Neuronal stem cell (in vitro differentiated cells): ENCODE measurements around the gene REST.
A peak's percentile ranks its signal among the peaks of the same experiment; 100 is the strongest.
"Not testable (repeated sequence)": the region's sequence is repeated elsewhere in the genome, so short reads cannot be mapped to it uniquely, and the experiment has no call there.

ENCODE experiments used
- DNase-seq: peaks from one replicate; pipeline ENCODE4 v3.0.0-alpha.2; 2013; ENCODE audit warnings: low spot score
- H2AFZ ChIP-seq: one replicate; pipeline ENCODE4 v1.6.1; 2013; ENCODE audit warnings: mild to moderate bottlenecking, low read length, inconsistent platforms
- H2AK5ac ChIP-seq: 2 replicates; pipeline ENCODE4 v1.6.1; 2013; ENCODE audit warnings: low read depth, mild to moderate bottlenecking, inconsistent platforms, low read length, moderate library complexity, mixed read lengths
- H2BK120ac ChIP-seq: 2 replicates; pipeline ENCODE4 v1.6.1; 2013; ENCODE audit warnings: low read depth, mild to moderate bottlenecking, inconsistent platforms, low read length, moderate library complexity, mixed read lengths
- H2BK12ac ChIP-seq: one replicate; pipeline ENCODE4 v1.6.1; 2013; ENCODE audit warnings: low read length, inconsistent platforms
- H2BK15ac ChIP-seq: 2 replicates; pipeline ENCODE4 v1.6.1; 2013; ENCODE audit warnings: mild to moderate bottlenecking, low read length, inconsistent platforms, mixed read lengths
- H2BK5ac ChIP-seq: one replicate; pipeline ENCODE4 v1.6.1; 2013; ENCODE audit warnings: inconsistent platforms, mild to moderate bottlenecking, low read length, moderate library complexity
- H3K14ac ChIP-seq: one replicate; pipeline ENCODE4 v1.6.1; 2013; ENCODE audit warnings: low read length, inconsistent platforms
- H3K18ac ChIP-seq: 2 replicates; pipeline ENCODE4 v1.6.1; 2013; ENCODE audit warnings: low read length, inconsistent platforms
- H3K23ac ChIP-seq: 2 replicates; pipeline ENCODE4 v1.6.1; 2013; ENCODE audit warnings: low read depth, mild to moderate bottlenecking, mixed read lengths, low read length, inconsistent platforms; ENCODE audit not compliant: poor library complexity
- H3K27ac ChIP-seq: replicated peaks from 3 replicates; pipeline ENCODE4 v1.5.1; 2013; ENCODE audit warnings: low read length, inconsistent platforms
- H3K27me3 ChIP-seq, 3 experiments: 2 replicates each; pipeline ENCODE4 v1.6.1; 2013; ENCODE audit warnings: low read length in 3 of 3, mild to moderate bottlenecking in 2 of 3, inconsistent platforms in 1 of 3, low read depth in 1 of 3, mixed read lengths in 1 of 3, moderate library complexity in 1 of 3; ENCODE audit not compliant: control insufficient read depth in 3 of 3, insufficient read depth in 3 of 3
- H3K36me3 ChIP-seq, 2 donors: replicated peaks in 1 of 2; 2 replicates each; pipeline ENCODE4 v1.6.1; 2013; ENCODE audit warnings: low read length in 2 of 2; ENCODE audit not compliant: control insufficient read depth in 2 of 2, insufficient read depth in 2 of 2
- H3K4ac ChIP-seq: 2 replicates; pipeline ENCODE4 v1.6.1; 2013; ENCODE audit warnings: inconsistent platforms, mild to moderate bottlenecking, low read length, moderate library complexity
- H3K4me1 ChIP-seq, 2 donors: 1 replicate in 1 of 2; 2 replicates in 1 of 2; pipeline ENCODE4 v1.6.1; 2013; ENCODE audit warnings: low read length in 2 of 2, low read depth in 1 of 2; ENCODE audit not compliant: control insufficient read depth in 2 of 2, insufficient read depth in 1 of 2
- H3K4me2 ChIP-seq: one replicate; pipeline ENCODE4 v1.6.1; 2013; ENCODE audit warnings: mild to moderate bottlenecking, low read length, inconsistent platforms; ENCODE audit not compliant: insufficient read depth, poor library complexity, severe bottlenecking
- H3K4me3 ChIP-seq, 2 donors: 2 replicates each; pipeline ENCODE4 v1.5.1; 2013; ENCODE audit warnings: low read length in 2 of 2, mild to moderate bottlenecking in 2 of 2, inconsistent platforms in 1 of 2, moderate library complexity in 1 of 2
- H3K79me1 ChIP-seq: one replicate; pipeline ENCODE4 v1.6.1; 2013; ENCODE audit warnings: low read depth, mild to moderate bottlenecking, inconsistent platforms, low read length, moderate library complexity
- H3K9ac ChIP-seq: one replicate; pipeline ENCODE4 v1.6.1; 2013; ENCODE audit warnings: mild to moderate bottlenecking, low read depth, low read length, inconsistent platforms; ENCODE audit not compliant: poor library complexity
- H3K9me3 ChIP-seq, 2 donors: replicated peaks in 1 of 2; 2 replicates each; pipeline versions ENCODE3 to v1.6.1; 2013; ENCODE audit warnings: low read length in 2 of 2, mild to moderate bottlenecking in 2 of 2, inconsistent platforms in 1 of 2, low read depth in 1 of 2, mixed read lengths in 1 of 2, moderate library complexity in 1 of 2; ENCODE audit not compliant: control insufficient read depth in 2 of 2, insufficient read depth in 1 of 2
- H4K8ac ChIP-seq: one replicate; pipeline ENCODE4 v1.6.1; 2013; ENCODE audit warnings: low read depth, mild to moderate bottlenecking, inconsistent platforms, low read length, moderate library complexity
- H4K91ac ChIP-seq: one replicate; pipeline ENCODE4 v1.6.1; 2013; ENCODE audit warnings: low read length, low read depth, mild to moderate bottlenecking, inconsistent platforms; ENCODE audit not compliant: poor library complexity
- WGBS, 2 donors: extraction: QIAGEN DNeasy Blood & Tissue Kit; methylation state at CpG; one replicate each; pipeline ENCODE4 v1.1.7; 2013; ENCODE audit warnings: missing lambda C conversion rate in 2 of 2, mixed read lengths in 1 of 2; ENCODE audit not compliant: insufficient read length in 2 of 2, insufficient replicate concordance in 1 of 2; ENCODE audit errors: extremely low coverage in 2 of 2; 5-methylcytosine and 5-hydroxymethylcytosine counted together

REST gene

GRCh38 chr4:56914336-56914735, 6.6 kb downstream of the REST start:
- H3K27ac ChIP-seq: no peak overlapping the region
- H3K4me2 ChIP-seq: no peak overlapping the region
- H3K9me3 ChIP-seq: no peaks in the 10 kb centered on the region
- H2AFZ ChIP-seq: no peak overlapping the region
- H3K27me3 ChIP-seq: no peaks in the 10 kb centered on the region
- no peak overlapping the region for H2BK12ac ChIP-seq
- DNase-seq: no peak
- H3K23ac ChIP-seq: no peak overlapping the region
- H3K9ac ChIP-seq: no peak overlapping the region
- no peak overlapping the region for H3K14ac ChIP-seq
- no peak overlapping the region for H4K8ac ChIP-seq
- no peak overlapping the region for H3K18ac ChIP-seq
- peaks cover 9 to 10% of the 10 kb centered on the region in 2 donors for H3K4me1 ChIP-seq
- WGBS, 2 donors: no CpG with 5 or more reads among the region's 3 CpGs
- H3K4ac ChIP-seq: no peak overlapping the region
- H3K36me3 ChIP-seq: peaks cover 4 to 82% of the 10 kb centered on the region in 2 donors
- no peak overlapping the region for H2BK5ac ChIP-seq
- H2AK5ac ChIP-seq: no peak overlapping the region
- H3K4me3 ChIP-seq: no peak overlapping the region
- no peak overlapping the region for H4K91ac ChIP-seq
- no peak overlapping the region for H2BK120ac ChIP-seq
- no peak overlapping the region for H2BK15ac ChIP-seq
- peaks cover 4% of the 10 kb centered on the region for H3K79me1 ChIP-seq

GRCh38 chr4:56914977-56915376, 7.3 kb downstream of the REST start:
- H2BK120ac ChIP-seq, H4K91ac ChIP-seq: not testable (repeated sequence)
- no CpG with 5 or more reads among the region's 12 CpGs for WGBS, 2 donors

DNA sequence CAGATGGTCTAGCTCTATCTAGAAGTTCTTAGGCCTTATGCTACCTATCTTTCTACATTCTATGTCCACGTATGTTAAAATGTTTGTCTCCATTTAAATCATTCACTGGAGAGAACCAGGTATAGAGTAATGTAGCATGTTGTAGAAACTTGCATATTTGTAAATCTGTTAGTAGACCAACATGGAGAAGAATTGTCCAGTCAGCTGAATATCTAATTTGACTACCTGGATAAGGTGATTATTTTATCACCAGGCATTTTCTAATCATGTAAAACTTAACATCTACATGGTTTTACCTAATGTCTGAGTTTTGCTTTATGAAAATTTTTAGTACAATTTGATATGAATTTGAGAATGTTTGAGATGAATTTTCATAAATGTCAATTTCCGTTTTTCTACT, 19.5 kb downstream of the REST start:
- no peaks in the 10 kb centered on the region for H3K4me1 ChIP-seq
- H2BK15ac ChIP-seq: no peak overlapping the region
- peaks cover 19 to 93% of the 10 kb centered on the region in 2 donors for H3K36me3 ChIP-seq
- H2AFZ ChIP-seq: no peak overlapping the region
- no peaks in the 10 kb centered on the region for H3K27me3 ChIP-seq
- H3K27ac ChIP-seq: no peak overlapping the region
- H2BK120ac ChIP-seq: no peak overlapping the region
- no peak overlapping the region for H4K91ac ChIP-seq
- no peak overlapping the region for H3K18ac ChIP-seq
- H3K9ac ChIP-seq: no peak overlapping the region
- no peak overlapping the region for H3K14ac ChIP-seq
- no peak overlapping the region for H3K4me3 ChIP-seq
- no peak overlapping the region for H3K23ac ChIP-seq
- no peak overlapping the region for H3K4me2 ChIP-seq
- no peak overlapping the region for H2BK12ac ChIP-seq
- H3K79me1 ChIP-seq: peaks cover 2% of the 10 kb centered on the region
- DNase-seq: no peak
- no peak overlapping the region for H2AK5ac ChIP-seq
- H2BK5ac ChIP-seq: no peak overlapping the region
- no peaks in the 10 kb centered on the region for H3K9me3 ChIP-seq
- no CpG with 5 or more reads among the region's 2 CpGs for WGBS, 2 donors
- H4K8ac ChIP-seq: no peak overlapping the region
- no peak overlapping the region for H3K4ac ChIP-seq

More at GRCh38 chr4:56914977-56915376, 7.3 kb downstream of the REST start:
- H4K8ac ChIP-seq, H3K18ac ChIP-seq, H2BK15ac ChIP-seq, H2BK5ac ChIP-seq, H3K9ac ChIP-seq, H3K9me3 ChIP-seq, H3K4me3 ChIP-seq, H3K4me1 ChIP-seq, DNase-seq, H2BK12ac ChIP-seq, H2AK5ac ChIP-seq, H3K14ac ChIP-seq, H3K23ac ChIP-seq, H3K4me2 ChIP-seq, H3K79me1 ChIP-seq, H2AFZ ChIP-seq, H3K27me3 ChIP-seq, H3K27ac ChIP-seq, H3K4ac ChIP-seq: not testable (repeated sequence)
- H3K36me3 ChIP-seq: peaks cover 4 to 89% of the 10 kb centered on the region in 2 donors

DNA sequence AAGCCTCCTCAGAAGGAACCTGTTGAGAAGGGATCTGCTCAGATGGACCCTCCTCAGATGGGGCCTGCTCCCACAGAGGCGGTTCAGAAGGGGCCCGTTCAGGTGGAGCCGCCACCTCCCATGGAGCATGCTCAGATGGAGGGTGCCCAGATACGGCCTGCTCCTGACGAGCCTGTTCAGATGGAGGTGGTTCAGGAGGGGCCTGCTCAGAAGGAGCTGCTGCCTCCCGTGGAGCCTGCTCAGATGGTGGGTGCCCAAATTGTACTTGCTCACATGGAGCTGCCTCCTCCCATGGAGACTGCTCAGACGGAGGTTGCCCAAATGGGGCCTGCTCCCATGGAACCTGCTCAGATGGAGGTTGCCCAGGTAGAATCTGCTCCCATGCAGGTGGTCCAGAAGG, 22.9 kb downstream of the REST start:
- Histone ChIP-seq H3K27ac (no peak overlapping the region), H3K4ac (no peak overlapping the region), H3K9me3 (no peaks in the 10 kb centered on the region), H4K8ac (no peak overlapping the region), H3K4me1 (no peaks in the 10 kb centered on the region), H2BK12ac (no peak overlapping the region), H2BK5ac (peak overlapping the region; percentile 82), H3K4me2 (no peak overlapping the region), H3K27me3 (no peaks in the 10 kb centered on the region), H3K4me3 (no peak overlapping the region), H3K14ac (peak overlapping the region; percentile 21), H2AFZ (no peak overlapping the region), H2BK120ac (no peak overlapping the region), H3K9ac (no peak overlapping the region), H3K79me1 (peaks cover 2% of the 10 kb centered on the region), H2AK5ac (no peak overlapping the region), H3K36me3 (peaks cover 14 to 95% of the 10 kb centered on the region in 2 donors), H2BK15ac (no peak overlapping the region), H3K23ac (peak overlapping the region; percentile 43), H4K91ac (no peak overlapping the region), H3K18ac (no peak overlapping the region)
- no peak for DNase-seq
- WGBS, 2 donors: no CpG with 5 or more reads among the region's 7 CpGs
